HG02884 (cell line): ENCODE results near the gene ITLN2.
"Not testable (repeated sequence)": the region's sequence is repeated elsewhere in the genome, so short reads cannot be mapped to it uniquely, and the experiment has no call there.

ENCODE experiments used
- ATAC-seq: cut with Tn5 transposase; IDR thresholded peaks from one replicate; pipeline ENCODE4 v1.9.1; 2021; ENCODE audit warnings: mild to moderate bottlenecking, moderate library complexity; ENCODE audit not compliant: unreplicated experiment

Gene ITLN2

DNA sequence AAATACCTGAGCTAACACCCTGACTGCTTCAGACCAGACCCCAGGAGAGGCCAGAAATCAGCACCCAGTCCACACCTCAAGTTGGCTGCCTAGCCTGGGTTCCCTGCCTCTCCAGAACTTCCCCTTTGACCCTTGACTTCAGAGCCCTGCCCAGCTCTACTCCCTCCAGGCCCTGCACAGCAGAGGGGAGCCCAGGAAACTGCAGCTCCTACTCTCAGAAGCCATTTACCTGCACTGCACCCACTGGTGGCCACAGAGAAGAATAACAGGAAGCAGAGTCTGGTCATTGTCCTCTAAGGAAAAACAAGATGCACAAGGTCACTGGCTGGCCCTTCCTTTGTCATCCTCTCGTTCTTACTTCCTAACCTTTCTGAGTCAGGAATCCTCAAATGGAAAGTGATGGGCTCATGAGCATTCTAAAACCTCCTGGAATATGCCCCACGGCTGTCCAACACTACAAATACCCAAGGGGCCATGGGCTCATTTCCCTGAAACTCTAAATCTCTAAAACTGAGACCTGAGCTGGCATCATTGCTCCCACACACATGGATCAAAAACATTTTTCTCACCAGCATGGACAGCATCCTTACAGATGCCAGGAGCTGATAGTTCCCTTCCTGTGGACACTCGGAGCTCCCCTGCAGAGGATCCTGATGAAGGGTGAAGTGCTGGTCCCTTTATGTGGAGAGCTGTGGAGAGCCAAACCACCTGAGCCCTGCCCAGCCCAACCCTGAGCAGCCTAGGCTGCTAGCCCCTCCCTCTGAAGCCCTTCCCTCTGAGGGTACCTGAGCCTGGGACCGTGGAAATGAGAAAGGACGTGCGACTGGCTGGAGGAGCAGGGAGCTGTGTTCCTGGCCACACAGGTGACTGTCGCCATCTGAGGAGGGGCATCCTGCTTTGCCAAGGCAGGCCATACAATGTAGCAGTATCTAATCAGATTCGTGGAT is at the start of gene ITLN2:
Gene ITLN2, minus strand, starts transcription at position 652 of the 947 bp plus-strand sequence. Its CDS starts 68 bp downstream, at position 584.
- no peak for ATAC-seq

DNA sequence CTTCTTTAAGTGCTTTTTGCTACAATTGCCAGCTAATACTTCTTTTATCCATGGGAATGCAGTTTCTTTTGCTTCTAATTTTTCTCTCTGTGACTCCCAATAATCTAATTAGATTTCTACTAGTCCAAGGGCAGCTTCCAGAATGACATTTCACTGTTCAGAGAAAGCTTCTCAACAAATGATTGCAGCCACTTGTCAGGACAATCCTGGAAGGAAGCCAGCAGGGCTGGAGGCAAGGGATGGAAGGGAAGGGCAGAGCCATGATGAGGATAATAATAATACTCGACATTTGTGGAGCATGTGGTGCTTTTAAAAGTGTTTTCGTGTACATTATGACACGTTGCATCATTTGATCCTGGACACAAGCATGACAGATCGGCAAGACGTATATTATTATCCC is 46.9 kb upstream of the ITLN2 start:
- ATAC-seq, result no peak

DNA sequence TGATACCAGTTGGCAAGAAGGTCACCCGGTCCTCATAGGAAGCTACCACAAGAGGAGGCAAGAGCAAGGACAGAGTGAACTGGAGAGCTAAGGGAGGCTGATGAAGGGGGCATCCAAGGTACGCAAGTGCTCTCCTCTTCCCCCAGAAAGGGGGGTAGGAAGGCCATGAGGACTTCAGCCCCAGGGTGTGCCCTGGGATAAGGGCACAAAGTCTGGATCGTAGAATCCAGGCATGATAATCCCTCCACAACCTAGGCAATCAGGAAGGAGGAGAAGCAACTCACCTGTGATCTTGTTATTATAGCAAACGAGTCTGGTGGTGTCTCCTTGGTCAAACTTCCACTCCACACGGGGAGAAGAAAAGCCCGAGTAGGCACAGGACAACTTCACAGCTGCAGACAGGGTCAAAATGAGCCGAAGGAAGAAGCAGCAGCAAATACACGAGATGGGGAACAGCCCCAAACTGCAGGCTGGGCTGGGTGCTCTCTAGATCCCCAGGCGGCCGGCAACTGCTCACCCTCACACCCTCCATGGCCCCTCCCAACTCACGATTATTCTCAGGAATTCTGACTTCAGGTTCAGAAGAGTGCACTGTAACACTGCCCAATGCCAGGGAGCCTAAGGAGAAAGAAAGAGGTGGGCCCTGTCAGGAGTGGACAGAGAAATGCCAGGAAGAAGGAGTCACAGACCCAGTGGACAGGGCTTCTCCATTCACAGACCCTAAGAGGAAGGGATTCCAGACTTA is 46.3 kb upstream of the ITLN2 start:
- no peak for ATAC-seq

DNA sequence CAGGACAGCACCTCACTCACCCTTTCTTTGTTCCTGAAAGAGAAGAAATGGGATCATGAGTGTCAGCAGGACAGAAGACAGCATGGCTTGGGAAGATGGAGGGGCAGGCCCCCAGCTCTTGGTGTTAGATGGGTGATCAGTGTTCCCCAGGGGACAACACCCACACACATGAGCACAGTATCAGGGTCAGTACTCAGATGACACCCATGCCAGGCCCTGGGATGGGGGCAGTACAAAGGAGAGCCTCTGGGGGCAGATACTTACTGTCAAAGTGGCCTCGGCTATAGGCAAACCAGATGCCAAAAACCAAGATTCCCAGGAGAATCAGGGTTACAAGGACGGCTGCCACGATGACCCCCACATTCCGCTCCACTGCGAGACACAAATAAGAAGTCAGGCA is 44.8 kb upstream of the ITLN2 start:
- no peak for ATAC-seq

DNA sequence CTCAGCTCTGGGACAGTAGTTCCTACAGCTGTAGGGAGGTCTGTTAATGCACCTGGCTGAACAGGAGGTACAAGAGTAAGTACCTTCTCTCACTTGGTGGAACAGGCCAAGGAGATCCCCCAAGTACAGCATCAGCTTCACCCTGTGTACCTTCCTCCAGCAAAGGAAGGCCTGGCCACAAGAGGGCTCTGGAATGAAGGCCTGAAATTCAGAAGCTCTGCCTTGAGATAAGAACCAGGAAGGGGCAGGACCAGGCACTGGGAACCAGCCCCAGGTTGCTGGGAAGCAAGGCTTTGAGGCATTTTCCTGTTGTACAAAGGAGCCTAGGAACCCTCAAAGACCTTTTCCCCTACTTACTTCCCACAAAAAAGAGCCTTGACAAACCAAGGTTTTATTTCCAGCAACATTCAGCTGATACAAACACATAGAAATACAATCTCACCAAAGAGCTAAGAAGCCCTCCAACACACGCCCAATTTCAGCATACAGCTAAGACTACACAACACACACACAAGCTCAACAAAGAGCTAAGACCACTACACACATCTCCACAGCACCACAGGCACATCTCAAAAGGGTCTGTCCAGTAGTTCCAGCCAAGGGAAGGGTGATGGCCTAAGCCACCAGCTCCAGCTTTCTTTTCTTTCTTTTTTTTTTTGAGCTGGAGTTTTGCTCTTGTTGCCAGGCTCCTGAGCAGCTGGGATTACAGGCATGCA is 42.9 kb upstream of the ITLN2 start:
- ATAC-seq, result no peak

DNA sequence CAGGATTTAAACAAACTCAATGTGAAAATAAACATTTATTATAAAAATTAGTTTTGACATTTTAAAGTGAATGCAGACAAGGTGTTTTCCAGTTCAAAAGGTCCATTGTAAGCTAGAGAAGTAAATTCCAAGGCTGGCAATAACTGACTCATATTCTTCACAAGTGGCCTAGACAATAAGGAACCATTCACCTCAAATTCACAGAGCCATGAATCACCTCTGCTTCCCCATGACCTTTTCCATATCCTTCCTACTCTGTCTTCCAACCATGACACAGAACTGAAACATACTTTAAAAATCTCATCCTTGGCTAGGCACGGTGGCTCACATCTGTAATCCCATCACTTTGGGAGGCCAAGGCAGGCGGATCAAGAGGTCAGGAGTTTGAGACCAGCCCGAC is 41.6 kb upstream of the ITLN2 start:
- no peak for ATAC-seq

DNA sequence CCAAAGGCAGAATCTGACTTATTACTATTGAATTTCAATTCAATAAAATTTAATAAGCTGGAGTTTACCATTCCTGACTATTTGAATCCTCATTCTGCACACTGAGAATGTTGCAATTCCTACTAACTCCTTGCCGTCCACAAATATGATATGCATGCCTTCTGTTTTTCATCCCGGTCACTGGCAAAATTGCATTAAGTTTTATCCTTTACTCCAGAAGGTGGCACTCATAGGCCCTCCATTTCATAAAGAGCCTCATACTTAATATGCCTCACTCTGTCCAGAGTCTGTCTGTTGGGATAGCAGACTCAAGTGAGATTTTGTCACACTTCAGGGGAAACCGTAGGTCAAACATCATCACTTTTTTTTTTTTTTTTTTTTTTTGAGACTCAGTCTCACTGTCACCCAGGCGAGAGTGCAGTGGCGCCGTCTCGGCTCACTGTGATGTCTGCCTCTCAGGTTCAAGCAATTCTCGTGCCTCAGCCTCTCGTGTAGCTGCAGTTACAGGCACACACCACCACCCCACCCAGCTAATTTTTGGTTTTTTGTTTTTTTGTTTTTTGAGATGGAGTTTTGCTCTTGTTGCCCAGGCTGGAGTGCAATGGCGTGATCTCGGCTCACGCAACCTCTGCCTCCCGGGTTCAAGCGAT is 39.1 kb upstream of the ITLN2 start:
- ATAC-seq, result no peak

DNA sequence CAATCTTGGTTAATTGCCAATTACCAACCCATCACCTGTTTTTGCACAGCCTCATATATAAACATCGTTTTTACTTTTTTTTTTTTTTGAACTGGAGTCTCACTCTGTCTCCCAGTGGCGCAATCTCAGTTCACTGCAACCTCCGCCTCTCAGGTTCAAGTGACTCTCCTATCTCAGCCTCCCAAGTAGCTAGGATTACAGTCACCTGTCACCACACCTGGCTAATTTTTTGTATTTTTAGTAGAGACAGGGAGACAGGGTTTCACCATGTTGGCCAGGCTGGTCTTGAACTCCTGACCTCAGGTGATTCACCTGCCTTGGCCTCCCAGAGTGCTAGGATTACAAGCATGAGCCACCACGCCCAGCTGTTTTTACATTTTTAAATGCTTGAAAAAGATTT is 37.4 kb upstream of the ITLN2 start:
- ATAC-seq, result not testable (repeated sequence)

DNA sequence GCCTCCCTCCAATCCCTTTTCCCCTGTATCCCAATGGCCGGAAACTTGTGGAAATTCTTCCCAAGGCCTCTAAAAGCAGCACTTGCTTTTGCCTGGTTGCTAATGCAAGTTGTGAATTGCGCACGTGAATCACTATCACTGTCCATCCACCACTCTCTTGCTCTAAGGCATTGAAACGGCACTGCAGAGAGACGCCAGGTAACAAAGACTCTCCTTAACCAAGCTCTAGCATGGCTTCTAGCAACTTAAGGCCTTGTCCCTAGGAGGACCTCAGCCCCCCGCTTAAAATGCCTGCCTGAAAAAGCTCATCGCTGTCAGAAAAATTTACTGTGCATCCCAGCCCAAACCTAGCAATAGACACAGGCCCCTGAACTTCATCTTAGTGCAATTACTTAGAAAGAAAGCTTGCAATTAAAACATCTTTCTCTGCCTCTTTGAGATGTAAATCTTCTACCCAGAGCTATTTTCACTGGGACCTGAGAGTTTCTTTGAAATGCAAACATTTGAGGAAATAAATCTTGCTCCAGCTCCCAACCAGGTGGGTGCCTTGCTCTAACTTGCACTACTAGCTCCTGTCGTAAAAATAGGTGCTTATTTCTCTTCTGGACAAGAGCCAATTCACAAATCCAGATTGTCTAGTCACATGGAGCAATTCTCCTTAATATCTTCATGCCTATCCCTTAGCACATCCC is 32.9 kb upstream of the ITLN2 start:
- ATAC-seq, result no peak

DNA sequence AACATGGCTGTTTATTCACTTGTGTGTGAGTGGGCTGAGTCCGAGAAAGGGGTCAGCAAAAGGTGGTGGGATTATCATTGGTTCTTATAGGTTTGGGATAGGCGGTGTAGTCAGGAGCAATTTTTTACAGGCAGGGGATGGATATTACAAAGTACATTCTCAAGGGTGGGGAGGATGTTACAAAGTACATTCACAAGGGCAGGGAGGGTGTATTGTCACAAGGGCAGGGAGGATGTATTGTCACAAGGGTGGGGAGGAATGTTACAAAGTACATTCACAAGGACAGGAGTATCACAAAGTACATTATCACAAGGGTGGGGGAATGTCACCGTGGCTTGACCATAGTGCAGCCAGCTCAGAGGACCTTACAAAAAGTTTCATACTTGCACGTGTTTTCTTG is 31.1 kb upstream of the ITLN2 start:
- no peak for ATAC-seq

DNA sequence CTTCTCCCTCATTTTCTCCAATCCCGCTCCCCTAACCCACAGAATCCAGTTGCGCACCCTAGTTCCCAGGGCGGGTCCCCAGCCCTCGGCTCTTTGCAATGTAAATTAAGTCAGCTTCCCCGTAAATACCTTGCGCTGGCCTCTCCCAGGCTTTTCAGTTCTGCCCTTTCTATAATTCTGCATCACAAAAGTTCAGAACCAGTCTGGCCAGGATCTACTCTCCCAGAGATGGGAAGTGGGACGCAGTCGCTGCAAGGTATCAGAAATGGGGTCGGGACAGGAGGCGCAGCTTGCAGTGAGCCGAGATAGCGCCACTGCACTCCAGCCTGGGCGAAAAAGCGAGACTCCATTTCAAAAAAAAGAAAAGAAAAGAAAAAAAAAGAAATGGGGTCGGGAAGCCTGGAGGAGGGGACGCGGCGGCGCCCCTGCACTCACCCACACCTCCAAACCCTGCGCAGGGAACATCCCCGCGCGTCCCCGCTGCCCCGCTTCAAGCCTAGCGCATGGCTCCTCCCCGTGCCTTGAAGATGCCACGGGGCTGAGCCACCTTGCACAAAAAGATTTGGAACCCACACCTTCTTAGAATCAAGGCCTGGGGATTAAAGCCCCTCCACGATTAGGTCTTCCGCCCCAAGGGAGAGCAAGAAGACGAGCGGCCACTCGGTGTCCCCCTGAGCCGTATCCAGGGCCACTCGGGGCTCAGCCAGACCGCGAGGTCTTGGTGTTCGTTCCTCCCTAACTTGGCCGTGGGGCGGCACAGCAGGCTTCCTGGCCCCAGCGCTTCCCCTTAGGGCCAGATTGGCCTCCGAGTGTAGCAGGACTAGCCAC is 27.2 kb upstream of the ITLN2 start:
- no peak for ATAC-seq

DNA sequence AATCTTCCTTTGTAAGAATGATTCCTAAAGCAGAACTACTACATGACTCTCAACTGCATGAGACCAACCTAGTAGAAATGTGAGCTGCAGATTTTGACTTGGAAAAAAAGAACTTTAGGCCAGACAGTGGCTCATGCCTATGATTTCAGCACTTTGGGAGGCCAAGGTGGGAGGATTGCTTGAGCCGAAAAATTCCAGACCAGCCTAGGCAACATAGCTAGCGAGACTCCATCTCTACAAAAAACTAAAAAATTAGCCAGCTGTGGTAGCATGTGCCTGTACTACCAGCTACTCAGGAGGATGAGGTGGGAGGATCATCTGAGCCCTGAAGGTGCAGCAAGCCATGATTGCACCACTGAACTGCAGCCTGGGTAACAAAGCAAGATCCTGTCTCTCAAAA is 24.7 kb upstream of the ITLN2 start:
- ATAC-seq, result no peak

DNA sequence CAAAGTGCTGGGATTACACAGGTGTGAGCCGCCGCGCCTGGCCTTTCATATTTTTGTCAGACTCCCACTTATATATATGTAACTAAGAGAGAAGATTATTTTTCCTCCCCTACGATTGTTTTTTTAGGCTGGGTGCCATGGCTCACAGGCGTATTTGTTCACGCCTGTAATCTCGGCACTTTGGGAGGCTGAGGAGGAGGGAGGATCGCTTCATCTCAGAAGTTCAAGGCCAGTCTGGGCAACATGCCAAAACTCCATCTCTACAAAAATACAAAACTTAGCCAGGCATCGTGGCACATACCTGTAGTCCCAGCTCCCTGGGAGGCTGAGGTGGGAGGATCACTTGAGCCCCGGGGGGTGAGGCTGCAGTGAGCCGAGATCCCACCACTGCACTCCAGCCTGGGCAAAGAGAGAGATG is 23.9 kb upstream of the ITLN2 start:
- ATAC-seq, result no peak

DNA sequence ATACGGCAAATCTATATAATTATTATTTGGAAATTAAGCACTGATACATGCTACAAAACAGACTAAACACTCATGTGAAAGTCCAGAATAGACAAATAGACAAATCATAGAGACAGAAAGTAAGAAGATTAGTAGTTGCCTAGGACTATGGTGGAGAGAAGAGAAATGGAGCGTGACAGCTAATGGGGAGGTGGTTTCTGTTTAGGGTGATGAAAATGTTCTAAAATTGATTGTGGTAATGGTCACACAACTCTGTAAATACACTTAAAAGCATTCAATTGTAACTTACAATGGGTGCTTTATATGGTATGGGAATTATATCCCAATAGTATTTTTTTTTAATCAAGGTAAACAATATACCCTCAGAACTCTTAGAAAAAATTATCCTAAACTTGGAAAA is 20.4 kb upstream of the ITLN2 start:
- no peak for ATAC-seq

DNA sequence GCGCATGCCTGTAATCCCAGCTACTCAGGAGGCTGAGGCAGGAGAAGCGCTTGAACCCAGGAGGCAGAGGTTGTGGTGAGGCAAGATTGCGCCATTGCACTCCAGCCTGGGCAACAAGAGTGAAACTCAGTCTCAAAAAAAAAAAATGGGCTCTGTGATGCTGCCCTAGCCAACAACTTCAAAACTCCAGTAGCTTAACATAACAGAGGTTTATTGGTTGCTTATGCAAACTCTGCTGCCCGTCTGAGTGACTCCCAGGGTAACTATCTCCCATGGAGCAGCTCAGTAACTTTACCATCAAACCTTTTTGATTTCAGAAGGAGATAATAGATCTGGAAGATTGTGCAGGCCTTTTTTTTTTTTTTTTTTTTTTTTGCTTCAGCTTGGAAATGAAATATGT is 18.9 kb upstream of the ITLN2 start:
- no peak for ATAC-seq

DNA sequence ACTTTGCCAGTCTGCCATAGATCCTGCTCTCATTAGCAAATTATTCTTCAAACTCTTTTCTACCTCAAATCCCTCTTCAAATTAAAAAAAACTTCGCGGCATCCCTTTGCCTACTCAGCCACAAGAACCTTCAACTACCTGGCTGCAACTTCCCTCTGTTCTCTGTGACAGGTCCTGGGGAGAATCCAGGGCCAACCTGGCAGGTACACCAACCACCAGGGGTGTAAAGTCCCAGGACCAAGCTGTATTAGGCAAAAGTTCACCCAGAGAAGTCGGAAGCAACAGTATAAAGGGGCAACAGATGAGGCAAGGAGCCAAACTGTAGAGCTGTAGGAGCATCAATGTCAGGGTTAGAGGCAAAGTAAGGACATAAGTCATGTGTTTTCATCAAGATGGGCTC is 18.3 kb upstream of the ITLN2 start:
- ATAC-seq, result no peak

DNA sequence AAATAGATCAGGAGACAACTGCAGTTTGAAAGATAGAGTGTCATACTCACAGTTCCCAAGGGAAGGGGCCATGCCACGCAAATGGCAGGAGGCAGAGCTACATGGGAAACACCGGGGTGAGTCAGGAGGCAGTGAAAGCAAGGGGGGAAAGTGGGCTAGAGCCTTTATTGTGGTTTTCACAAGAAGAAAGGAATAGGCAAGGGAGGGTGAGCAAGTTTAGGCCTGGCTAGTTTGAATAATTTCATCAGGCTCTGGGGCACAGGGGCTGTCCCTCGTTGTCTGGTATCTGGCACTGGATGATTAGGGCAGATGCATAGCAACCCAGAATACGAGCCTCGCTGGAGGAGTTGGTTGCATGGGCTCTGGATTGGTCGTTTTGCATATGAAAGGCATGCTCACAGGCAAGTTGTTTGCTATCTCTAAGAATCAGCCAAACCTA is 17.0 kb upstream of the ITLN2 start:
- ATAC-seq, result no peak

DNA sequence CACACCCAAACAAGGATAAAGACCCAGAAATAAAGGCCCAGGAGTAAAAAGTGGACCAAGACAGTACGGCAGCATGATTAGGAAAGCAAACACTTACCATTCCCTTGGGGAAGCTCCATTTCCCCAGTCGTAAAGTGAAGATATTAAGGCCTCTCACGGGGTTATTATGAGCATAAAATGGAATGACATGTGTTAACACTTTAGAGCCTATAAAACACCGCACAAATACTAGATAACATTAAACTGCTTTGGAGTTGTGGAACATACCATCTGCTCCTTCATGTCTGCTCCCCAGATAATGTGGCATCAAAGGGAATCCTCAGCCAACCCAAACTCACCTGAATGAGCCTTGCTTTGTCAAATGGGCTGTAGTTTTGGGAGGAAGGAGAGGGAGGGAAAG is 8.9 kb upstream of the ITLN2 start:
- ATAC-seq, result no peak

DNA sequence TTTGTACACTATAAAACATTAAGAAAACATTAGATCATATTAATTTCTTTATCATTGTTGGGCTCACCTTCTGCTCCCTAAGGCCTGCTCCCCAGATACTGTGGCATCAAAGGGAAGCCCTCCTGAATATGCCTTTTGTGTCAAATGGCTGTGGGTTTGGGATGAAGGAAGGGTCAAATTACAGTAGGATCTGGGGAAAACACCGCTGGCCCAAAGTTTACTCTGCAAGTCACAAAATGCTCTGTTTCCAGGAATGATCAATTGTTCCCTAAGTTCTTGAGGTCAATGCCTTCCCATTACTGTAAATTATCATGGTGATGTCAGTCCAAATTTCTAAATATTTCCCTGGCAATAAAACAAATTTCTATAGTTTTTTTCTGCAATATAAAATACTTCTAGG is 6.8 kb upstream of the ITLN2 start:
- no peak for ATAC-seq
